Measurements from ENCODE around the gene ATP13A4.

Gene ATP13A4

GRCh38 chr3:193496658-193497057 lies 58.0 kb downstream of the ATP13A4 start:
- no peak for DNase-seq

- DNase-seq: no peak
Measured at GRCh38 chr3:193491026-193491425, 63.7 kb downstream of the ATP13A4 start.

GRCh38 chr3:193490580-193490979 lies 64.1 kb downstream of the ATP13A4 start:
- DNase-seq: no peak

- DNase-seq: no peak
Measured at GRCh38 chr3:193489949-193490348, 64.7 kb downstream of the ATP13A4 start.

GRCh38 chr3:193488741-193489140 lies 66.0 kb downstream of the ATP13A4 start:
- DNase-seq: no peak

GRCh38 chr3:193483988-193484539 lies 70.6 kb downstream of the ATP13A4 start:
- no peak for DNase-seq

- DNase-seq: no peak
Measured at GRCh38 chr3:193481436-193481835, 73.3 kb downstream of the ATP13A4 start.

GRCh38 chr3:193474446-193474845 lies 80.2 kb downstream of the ATP13A4 start:
- no peak for DNase-seq

GRCh38 chr3:193470710-193471109 lies 84.0 kb downstream of the ATP13A4 start:
- DNase-seq: no peak

GRCh38 chr3:193465992-193466608 lies 88.6 kb downstream of the ATP13A4 start:
- DNase-seq: no peak

GRCh38 chr3:193464889-193465288 lies 89.8 kb downstream of the ATP13A4 start:
- no peak for DNase-seq

GRCh38 chr3:193457526-193457925 lies 97.2 kb downstream of the ATP13A4 start:
- DNase-seq: no peak

- no peak for DNase-seq
Measured at GRCh38 chr3:193452338-193452737, 102.4 kb downstream of the ATP13A4 start.

GRCh38 chr3:193451902-193452301 lies 102.8 kb downstream of the ATP13A4 start:
- no peak for DNase-seq

- no peak for DNase-seq
Measured at GRCh38 chr3:193446965-193447602, 107.6 kb downstream of the ATP13A4 start.

- DNase-seq: no peak
Measured at GRCh38 chr3:193439423-193439822, 115.3 kb downstream of the ATP13A4 start.

GRCh38 chr3:193418576-193419373 lies 135.9 kb downstream of the ATP13A4 start:
- no peak for DNase-seq

GRCh38 chr3:193416629-193417028 lies 138.1 kb downstream of the ATP13A4 start:
- DNase-seq: no peak

GRCh38 chr3:193407688-193408087 lies 147.0 kb downstream of the ATP13A4 start:
- no peak for DNase-seq

GRCh38 chr3:193407112-193407511 lies 147.6 kb downstream of the ATP13A4 start:
- no peak for DNase-seq

- no peak for DNase-seq
Measured at GRCh38 chr3:193403307-193403706, 151.4 kb downstream of the ATP13A4 start.

GRCh38 chr3:193400304-193400703 lies 154.4 kb downstream of the ATP13A4 start:
- no peak for DNase-seq

GRCh38 chr3:193396451-193397244 lies 158.0 kb downstream of the ATP13A4 start:
- no peak for DNase-seq

Data from activated CD8-positive, alpha-beta memory T cell treated with anti-CD3 and anti-CD28 coated beads, Interleukin-2, amount 50 U/mL, for 48 hours (primary cell).